DMS 273 (cell line): ENCODE data around the gene SEZ6.

Source experiments
- DNase-seq: peaks from one replicate; lab custom pipeline; 2025; ENCODE audit not compliant: unreplicated experiment; lab: John Stamatoyannopoulos, UW

SEZ6 gene, protein sequence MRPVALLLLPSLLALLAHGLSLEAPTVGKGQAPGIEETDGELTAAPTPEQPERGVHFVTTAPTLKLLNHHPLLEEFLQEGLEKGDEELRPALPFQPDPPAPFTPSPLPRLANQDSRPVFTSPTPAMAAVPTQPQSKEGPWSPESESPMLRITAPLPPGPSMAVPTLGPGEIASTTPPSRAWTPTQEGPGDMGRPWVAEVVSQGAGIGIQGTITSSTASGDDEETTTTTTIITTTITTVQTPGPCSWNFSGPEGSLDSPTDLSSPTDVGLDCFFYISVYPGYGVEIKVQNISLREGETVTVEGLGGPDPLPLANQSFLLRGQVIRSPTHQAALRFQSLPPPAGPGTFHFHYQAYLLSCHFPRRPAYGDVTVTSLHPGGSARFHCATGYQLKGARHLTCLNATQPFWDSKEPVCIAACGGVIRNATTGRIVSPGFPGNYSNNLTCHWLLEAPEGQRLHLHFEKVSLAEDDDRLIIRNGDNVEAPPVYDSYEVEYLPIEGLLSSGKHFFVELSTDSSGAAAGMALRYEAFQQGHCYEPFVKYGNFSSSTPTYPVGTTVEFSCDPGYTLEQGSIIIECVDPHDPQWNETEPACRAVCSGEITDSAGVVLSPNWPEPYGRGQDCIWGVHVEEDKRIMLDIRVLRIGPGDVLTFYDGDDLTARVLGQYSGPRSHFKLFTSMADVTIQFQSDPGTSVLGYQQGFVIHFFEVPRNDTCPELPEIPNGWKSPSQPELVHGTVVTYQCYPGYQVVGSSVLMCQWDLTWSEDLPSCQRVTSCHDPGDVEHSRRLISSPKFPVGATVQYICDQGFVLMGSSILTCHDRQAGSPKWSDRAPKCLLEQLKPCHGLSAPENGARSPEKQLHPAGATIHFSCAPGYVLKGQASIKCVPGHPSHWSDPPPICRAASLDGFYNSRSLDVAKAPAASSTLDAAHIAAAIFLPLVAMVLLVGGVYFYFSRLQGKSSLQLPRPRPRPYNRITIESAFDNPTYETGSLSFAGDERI

DNA sequence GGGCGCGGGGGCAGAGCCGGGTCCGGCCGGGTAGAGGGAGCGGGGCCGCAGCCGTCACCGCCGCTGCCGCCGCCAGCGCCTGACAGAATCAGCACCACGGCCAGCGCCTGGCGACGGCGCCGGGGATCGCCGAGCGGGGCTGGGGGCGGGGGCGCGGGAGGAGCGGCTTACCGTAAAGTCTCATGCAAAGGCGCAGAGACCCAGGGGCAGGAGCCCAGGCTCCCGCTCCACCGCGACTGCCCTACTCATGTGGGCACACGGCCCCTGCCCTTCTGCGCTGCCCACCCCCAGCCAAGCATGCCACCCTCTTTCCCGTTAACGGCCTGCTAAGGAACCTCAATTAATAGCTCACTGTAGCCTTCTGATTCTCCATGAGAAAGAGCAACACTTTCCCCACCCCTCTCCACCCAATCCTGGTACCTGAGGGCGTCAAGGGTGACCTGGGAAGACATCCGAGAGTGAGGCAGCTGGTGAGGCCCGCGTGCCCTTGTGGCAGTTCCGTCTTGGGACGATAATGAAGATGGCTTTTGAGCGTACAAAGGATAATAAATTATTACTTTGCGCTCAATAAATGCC is at the start of gene SEZ6:
Gene SEZ6, minus strand, starts transcription at position 98 of the 576 bp plus-strand sequence. CDS start 164 bp downstream, outside the sequence.
- DNase-seq, result peak; percentile 92

DNA sequence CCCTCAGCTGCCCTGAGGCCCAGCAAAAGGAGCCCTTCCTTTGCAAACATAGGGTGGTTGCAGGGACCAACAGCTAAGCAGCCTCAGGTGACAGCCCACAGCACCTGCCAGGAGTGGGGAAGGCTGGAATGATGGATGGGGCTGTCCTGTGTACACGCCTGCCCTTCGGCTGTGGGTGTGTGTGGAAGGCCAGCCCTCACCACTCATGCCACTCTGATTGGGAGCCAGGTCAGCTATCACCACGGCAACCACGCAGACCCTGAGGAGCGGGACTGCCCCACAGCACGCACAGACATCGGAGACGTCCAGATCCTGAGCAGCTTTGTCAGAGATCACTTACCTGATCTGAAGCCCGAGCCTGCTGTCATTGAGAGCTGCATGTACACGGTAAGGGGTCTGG is 49.0 kb upstream of the SEZ6 start:
- no peak for DNase-seq

DNA sequence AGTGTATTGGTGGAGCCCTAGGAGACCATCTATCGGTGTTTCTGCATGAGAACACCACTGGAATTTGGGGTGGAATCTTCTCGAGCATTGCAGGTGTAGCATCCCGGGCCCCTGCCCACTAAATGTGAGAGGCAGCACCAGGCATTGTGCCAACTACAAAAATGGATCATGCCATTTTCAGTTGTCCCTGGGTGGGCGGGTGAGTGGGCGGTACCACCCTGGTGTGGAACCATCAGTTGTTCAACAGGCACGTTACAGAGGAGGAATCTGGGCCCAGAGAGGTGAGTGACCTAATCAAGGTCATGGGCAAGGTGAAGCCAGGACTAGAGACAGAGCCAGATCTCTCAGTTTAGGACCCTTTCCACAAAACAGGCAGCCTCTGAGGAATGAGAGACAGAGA is 45.9 kb upstream of the SEZ6 start:
- no peak for DNase-seq

DNA sequence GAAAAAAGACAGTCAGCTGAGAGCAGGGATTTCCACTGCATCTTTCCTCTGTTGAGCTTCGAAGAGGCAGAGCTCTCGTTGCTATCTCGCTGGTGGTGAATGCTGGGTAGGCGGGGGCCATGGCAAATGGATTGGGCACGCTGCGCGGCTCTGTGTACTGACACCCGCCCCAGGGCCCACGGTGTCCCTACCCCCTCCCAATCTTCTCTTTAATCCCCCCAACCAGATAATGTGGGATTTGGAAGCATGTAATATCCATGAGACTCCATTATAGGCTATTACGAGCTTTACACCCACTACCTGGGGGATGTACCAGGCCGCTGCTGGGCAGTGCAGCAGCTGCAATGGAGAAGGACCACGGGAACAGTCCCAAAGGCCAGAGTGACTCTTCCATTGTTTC is 45.4 kb upstream of the SEZ6 start:
- no peak for DNase-seq

DNA sequence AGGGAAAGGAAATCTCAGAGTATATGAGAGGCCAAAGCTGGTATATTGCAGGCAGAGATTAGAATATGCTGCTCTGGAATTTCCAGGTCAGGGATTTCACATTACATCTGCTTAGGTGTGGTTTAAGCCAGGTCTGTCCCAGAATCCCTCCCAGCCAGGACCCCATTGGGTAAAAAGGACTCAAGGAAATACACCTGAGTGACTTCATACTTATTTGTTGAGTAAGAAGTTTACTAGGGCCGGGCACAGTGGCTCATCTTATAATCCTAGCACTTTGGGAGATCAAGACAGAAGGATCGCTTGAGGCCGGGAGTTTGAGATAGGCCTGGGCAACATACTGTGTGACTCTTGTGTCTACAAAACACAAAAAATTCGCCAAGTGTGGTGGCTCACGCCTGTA is 44.3 kb upstream of the SEZ6 start:
- no peak for DNase-seq

DNA sequence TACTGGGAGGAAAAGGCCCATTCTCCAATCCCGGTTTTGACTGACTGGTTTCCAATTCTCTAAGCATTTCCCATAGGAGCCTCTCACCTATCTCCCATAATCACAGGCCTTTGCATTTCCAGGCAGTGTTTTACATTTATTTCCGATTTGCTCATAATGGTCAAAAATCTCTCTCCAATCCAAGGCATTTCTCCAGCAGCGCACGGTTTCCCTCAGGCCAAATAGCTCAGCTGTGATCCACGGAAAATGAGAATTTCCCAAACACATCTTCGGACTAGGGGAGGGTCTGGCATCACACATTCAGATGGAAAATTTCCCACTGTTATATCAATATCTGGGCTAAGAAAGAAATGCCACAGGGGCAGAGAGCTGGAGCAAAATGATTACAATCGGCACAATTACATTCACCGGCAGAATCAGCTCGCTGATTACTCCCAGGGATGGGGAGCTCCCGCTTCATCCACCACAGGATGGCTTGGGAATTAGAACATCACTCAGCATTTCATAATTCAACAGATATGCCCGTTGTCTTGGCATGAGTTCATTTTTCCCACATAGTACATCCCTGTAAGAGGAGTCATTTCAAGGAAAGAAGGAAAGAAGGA is 43.8 kb upstream of the SEZ6 start:
- no peak for DNase-seq

DNA sequence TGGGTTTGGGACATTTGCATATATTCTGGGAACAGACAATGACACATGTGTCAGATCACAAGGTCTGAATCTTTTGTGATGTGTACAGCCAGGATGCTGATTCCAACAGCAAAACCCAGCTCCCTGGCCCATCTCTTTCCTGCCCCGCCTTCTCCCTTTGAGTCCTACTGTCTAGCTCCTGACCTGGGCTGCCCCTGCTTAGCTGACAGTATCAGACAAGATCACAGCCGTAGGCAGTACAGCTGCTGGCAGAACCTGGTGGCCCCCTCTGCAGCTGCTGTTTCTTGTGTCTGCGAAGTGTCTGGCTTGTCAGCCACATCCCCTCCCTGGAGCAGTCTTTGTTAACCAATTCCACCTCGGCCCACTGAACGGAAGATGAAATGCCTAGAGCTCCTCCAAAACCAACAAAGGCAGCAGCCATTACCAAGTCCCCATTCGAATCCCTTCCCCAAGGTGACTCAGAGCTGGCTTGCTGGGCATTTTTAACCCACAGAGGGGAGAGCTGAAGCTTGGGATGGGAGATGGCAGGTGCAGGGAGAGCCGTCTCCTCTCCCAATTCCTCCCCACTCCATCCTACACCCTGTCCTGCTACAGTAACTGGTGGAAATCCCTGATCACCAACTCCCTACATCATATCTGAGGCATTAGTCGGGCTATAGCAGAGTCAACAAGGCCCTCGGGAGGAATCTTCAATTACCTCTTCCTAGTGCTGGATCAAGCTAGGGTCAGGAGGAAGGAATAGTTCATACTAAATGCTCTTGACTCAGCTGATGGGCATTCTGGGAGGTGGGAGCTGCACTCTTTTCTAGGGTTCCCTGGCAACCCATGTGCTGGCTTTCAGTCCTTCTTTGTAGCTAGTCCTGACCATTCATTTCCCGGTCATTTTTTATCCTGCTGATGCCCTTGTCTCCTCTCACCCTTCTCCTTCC is 42.9 kb upstream of the SEZ6 start:
- peak; percentile 59 for DNase-seq

DNA sequence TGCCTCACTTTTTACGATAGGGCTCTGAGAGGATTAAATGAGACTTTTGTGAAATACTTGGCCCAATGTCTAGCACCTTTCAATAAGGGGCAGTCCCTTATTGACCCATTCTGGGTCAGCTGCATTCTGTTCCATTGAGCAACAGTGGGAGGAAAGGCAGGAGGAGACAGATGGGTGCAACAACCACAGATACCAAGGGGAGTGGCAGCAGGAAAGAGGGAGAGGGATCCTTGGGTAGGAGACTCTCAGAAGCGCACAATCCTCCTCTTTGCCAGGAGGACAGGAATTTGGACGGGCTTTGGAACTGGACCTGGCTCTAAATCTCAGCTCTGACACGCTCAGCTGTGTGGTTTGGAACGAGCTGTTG is 40.6 kb upstream of the SEZ6 start:
- no peak for DNase-seq

DNA sequence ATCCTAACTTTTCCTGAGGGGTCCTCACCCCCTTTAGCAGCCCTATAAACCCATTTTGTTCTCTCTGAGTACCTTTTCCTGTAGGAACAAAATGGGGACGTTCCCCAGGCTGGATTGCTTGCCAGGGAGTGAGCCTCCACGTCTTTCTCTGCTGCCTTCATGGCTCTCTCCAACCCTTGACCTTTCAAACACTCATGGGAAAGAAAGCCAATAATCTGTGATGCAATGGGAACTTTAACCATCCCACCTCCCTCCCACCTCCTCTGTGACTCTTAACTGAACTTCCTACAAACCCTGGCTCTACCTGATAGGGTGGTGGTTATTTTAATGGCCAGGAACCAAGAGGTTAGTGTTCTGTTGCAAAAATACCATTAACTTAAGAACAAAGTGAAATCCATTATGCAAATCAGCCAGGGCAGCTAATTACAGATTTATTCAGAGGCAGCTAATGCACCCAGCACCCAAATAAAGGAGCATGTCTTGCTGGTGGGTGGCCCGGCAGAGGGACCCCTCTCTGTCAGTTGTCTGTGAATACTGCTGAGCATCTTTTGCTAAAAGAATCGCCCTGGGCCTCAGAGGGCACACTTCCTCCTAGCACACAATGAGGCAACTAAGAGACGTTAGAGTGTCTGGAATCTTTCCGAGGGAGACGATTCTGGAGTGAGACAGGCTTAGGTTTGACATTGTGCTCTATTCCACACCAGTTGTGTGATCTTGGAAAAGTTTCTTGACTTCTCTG is 40.1 kb upstream of the SEZ6 start:
- DNase-seq, result no peak

DNA sequence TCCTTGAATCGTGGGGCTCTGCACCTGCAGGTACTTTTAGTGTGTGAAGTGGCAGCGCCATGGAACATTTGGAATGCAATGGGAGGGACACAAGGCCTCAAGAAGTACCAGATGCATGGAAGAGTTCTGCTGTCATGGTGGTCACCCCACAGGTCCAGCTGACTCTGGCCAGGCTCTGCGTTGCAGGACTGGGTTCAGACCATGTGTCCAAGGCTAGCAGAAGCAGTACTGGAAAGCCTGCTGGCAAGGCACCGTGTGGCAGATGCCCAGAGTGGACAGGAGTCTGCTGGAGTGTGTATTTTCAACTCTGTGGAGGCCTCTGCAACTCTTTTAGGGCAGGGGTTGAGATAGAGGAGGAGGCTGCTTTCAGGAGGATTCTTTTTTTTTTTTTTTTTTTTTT is 39.2 kb upstream of the SEZ6 start:
- DNase-seq, result no peak

DNA sequence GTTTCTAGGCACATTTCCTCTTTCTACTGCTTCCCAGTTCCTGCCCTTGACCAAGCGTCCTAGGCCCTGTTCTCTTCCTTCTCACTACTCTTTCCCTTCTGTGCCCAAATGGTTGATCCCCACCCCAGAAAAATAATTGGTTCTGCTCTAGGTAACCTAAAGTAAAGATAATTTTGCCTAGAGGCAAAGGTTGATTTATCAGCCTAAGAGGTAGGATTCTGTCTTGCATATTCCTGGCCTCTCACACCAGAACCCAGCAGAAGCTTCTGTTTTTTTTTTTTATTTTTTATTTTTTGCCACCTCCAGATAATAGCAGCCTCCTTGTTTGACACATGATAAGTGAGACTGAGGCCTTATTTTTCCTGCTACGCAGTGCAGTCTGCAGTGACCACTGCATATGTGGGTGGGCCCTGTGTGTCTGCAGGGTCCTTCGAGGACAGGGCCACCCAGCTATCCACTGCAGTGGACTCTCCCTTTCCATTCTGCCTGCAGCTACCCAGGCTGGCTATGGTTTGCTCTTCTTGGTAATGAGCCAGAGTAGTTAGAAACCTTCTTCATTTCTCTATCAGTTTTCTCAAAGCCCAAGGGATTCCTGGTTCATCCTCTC is 37.8 kb upstream of the SEZ6 start:
- no peak for DNase-seq

DNA sequence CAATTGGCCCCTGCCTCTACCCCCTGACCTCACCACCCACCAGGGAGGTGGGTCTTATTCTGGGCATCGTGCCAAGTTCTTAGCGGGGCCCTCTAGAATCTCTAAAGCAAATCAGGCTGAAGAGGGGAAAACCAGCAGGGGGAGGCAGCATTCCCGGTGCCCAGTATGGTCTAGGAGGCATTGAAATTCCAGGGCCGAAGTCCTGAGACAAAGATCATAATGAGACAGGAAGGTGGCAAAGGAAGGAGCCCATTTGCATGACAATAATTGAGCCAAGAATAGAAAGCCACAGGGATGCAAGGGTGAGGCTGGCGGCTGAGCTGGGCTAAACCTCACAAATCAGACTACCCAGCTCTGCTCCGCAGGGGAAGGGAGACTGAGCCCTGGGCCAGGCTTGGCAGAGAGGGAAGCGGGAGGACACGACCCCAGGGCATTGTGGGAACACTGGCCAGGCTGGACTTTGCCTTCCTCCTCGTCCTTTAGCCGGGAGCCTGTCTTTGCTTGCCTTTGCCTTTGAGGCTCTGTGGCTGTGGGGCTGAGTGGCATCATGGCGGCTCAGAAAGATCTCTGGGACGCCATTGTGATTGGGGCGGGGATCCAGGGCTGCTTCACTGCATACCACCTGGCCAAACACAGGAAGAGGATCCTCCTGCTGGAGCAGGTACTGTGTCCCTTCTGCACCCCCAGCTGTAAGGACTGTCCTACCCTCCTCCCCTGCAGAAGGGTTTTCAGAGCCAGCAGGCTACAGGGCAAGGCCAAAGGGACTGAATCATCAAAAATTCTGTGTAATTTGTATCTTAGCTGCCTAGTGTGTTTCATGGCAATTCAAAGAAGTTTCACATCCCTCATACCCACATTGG is 37.1 kb upstream of the SEZ6 start, which contains the start of gene PIPOX:
Gene PIPOX, plus strand, starts transcription at position 463 of the 860 bp plus-strand sequence. Its CDS starts 85 bp downstream, at position 548.
- peak; percentile 87 for DNase-seq

DNA sequence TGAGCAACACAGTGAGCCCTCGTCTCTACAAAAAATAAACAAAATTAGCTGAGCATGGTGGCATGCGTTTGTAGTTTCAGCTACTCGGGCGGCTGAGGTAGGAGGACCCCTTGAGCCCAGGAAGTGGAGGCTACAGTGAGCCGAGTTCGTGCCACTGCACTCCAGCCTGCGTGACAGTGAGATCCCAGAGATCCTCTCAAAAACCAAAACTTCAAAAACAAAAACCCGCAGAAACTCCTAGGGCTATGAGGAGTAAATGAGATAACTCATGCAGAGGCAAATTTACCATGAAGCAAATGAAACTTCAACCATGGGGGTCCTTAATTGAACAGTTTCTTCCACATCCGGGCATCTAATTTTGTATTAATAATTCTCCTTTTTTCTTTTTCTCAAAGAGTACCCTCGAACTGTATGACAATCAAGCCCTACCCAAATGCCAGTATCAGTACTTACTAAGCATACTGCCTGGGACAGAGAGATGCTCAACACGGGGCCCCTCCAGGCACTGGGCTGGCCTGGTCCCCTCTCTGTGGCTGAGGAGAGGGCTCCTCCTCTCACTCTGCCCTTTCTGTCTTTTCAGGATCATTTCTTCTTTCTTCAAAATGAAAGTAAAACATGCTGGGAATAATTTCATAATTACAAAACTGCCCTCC is 36.3 kb upstream of the SEZ6 start:
- DNase-seq, result no peak

DNA sequence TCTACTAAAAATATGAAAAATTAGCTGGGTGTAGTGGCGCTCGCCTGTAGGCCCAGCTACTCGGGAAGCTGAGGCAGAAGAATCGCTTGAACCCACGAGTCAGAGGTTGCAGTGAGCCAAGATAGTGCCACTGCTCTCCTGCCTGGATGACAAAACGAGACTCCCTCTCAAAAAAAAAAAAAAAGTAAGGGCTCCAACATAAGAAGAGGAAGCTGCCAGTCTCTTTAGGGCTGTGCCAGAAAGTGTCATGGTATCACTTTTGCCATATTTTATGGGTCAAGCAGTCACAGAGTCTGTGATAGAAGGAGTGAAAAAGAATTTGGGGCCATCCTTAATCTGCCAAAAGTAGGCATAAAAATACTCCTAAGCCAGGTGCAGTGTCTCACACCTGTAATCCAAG is 35.7 kb upstream of the SEZ6 start:
- DNase-seq, result no peak

DNA sequence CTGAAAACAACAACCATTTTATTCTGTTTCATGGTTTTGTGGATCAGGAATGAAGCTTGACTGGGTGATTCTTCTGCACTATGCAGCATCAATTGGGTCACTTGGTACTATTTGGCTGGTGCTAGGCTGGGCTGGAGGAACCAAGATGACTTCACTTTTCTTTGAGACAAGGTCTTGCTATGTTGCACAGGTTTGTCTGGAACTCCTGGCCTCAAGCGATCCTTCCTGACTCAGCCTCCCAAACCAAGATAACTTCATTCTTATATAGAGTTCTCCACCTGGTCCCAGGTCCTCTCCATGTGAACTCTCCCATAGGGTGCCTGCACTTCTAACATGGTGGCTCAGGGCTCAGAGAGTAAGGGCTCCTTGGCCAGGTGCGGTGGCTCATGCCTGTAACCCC is 35.3 kb upstream of the SEZ6 start:
- no peak for DNase-seq

DNA sequence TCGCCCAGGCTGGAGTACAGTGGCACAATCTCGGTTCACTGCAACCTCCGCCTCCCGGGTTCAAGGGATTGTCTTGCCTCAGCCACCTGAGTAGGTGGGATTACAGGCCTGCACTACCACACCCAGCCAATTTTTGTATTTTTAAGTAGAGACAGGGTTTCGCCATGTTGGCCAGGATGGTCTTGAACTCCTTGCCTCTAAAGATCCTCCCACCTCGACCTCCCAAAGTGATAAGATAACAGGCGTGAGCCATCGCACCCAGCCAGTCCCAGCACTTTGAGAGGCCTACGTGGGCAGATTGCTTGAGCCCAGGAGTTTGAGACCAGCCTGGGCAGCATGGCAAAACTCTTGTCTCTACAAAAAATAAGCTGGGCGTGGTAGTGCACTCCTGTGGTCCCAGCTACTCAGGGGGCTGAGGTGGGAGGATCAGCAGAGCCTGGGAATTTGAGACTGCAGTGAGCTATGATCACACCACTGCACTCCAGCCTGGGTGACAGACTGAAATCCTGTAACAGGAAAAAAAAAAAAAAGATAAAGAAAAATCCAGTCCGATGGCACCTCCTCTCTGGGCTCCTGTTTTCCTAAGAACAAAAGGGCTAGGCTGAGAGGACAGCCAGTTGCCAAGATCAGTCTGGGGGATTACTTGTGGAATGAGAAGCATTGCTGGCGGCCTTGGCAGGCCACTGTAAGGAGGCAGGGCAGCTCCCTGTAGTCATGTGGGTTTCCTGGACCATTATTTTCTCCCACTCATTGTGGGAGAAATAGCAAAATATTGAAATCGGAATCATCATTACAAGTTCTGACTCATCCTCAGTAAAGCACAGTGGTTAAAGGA is 34.1 kb upstream of the SEZ6 start:
- no peak for DNase-seq
